ENCODE measurements around the gene RNU5D-1.

Gene RNU5D-1

GRCh38 chr1:44724955-44725698 lies 5.8 kb downstream of the RNU5D-1 start:
- Histone ChIP-seq H3K4me1 (ENCODE audit: low read length) (peaks cover 15% of the 10 kb centered on the region), H3K4me3 (ENCODE audit: low read length) (no peak overlapping the region), H3K9me2 (replicated peaks; ENCODE audit: insufficient read depth, low read length) (no peaks in the 10 kb centered on the region), H3K27ac (ENCODE audit: low read length) (no peak overlapping the region), H3K27me3 (replicated peaks; ENCODE audit: insufficient read depth, low read length) (no peaks in the 10 kb centered on the region; the same call in 1 of the 2 replicates), H4K20me1 (ENCODE audit: insufficient read depth, low read length) (no peaks in the 10 kb centered on the region), H2AFZ (ENCODE audit: low read length) (no peak overlapping the region), H3F3A (ENCODE audit: insufficient read depth, low read length) (peaks cover 36% of the 10 kb centered on the region), H3K36me3 (replicated peaks; ENCODE audit: insufficient read depth, low read length) (no peaks in the 10 kb centered on the region), H3K79me2 (ENCODE audit: low read length) (no peaks in the 10 kb centered on the region), H3K9ac (ENCODE audit: low read length) (no peak overlapping the region), H3K9me3 (replicated peaks; ENCODE audit: insufficient read depth, low read length) (no peaks in the 10 kb centered on the region), H3K4me2 (ENCODE audit: low read depth, low read length) (no peak overlapping the region)
- TF ChIP-seq CTCF (IDR thresholded peaks at IDR 0.05; ENCODE audit: low read length) = no peak
- TF ChIP-seq EZH2phosphoT487 (IDR thresholded peaks at IDR 0.05; ENCODE audit: low read length) = no peak
- TF ChIP-seq EZH2 (optimal IDR thresholded peaks at IDR 0.05; ENCODE audit: low read depth, low read length) = no peak
- DNase-seq = no peak

- Histone ChIP-seq H3F3A (ENCODE audit: insufficient read depth, low read length) (peaks cover 32% of the 10 kb centered on the region), H4K20me1 (ENCODE audit: insufficient read depth, low read length) (no peaks in the 10 kb centered on the region), H3K9me3 (replicated peaks; ENCODE audit: insufficient read depth, low read length) (no peaks in the 10 kb centered on the region), H3K27me3 (replicated peaks; ENCODE audit: insufficient read depth, low read length) (no peaks in the 10 kb centered on the region; the same call in 1 of the 2 replicates), H3K9ac (ENCODE audit: low read length) (no peak overlapping the region), H3K27ac (ENCODE audit: low read length) (no peak overlapping the region), H3K9me2 (replicated peaks; ENCODE audit: insufficient read depth, low read length) (no peaks in the 10 kb centered on the region), H3K79me2 (ENCODE audit: low read length) (no peaks in the 10 kb centered on the region), H3K36me3 (replicated peaks; ENCODE audit: insufficient read depth, low read length) (no peaks in the 10 kb centered on the region), H3K4me3 (ENCODE audit: low read length) (no peak overlapping the region), H2AFZ (ENCODE audit: low read length) (no peak overlapping the region), H3K4me2 (ENCODE audit: low read depth, low read length) (no peak overlapping the region), H3K4me1 (ENCODE audit: low read length) (peaks cover 13% of the 10 kb centered on the region)
- DNase-seq = no peak
- TF ChIP-seq EZH2phosphoT487 (IDR thresholded peaks at IDR 0.05; ENCODE audit: low read length) (no peak), CTCF (IDR thresholded peaks at IDR 0.05; ENCODE audit: low read length) (no peak), EZH2 (optimal IDR thresholded peaks at IDR 0.05; ENCODE audit: low read depth, low read length) (no peak)
Measured at GRCh38 chr1:44724296-44724954, 6.5 kb downstream of the RNU5D-1 start.

GRCh38 chr1:44723496-44724295 lies 7.3 kb downstream of the RNU5D-1 start:
- Histone ChIP-seq H3K79me2 (ENCODE audit: low read length) (no peaks in the 10 kb centered on the region), H3K9ac (ENCODE audit: low read length) (no peak overlapping the region), H3K9me3 (replicated peaks; ENCODE audit: insufficient read depth, low read length) (no peaks in the 10 kb centered on the region), H3K27me3 (replicated peaks; ENCODE audit: insufficient read depth, low read length) (no peaks in the 10 kb centered on the region; the same call in 1 of the 2 replicates), H3F3A (ENCODE audit: insufficient read depth, low read length) (peaks cover 31% of the 10 kb centered on the region), H3K4me1 (ENCODE audit: low read length) (peaks cover 13% of the 10 kb centered on the region), H3K4me2 (ENCODE audit: low read depth, low read length) (peak overlapping the region; percentile 51), H3K4me3 (ENCODE audit: low read length) (peak overlapping the region; percentile 23; the same call in 1 of the 2 replicates), H3K9me2 (replicated peaks; ENCODE audit: insufficient read depth, low read length) (no peaks in the 10 kb centered on the region), H3K36me3 (replicated peaks; ENCODE audit: insufficient read depth, low read length) (no peaks in the 10 kb centered on the region), H2AFZ (ENCODE audit: low read length) (peak overlapping the region; percentile 58), H4K20me1 (ENCODE audit: insufficient read depth, low read length) (no peaks in the 10 kb centered on the region), H3K27ac (ENCODE audit: low read length) (no peak overlapping the region)
- DNase-seq = peak; percentile 23
- TF ChIP-seq EZH2 (optimal IDR thresholded peaks at IDR 0.05; ENCODE audit: low read depth, low read length) (no peak), CTCF (IDR thresholded peaks at IDR 0.05; ENCODE audit: low read length) (no peak), EZH2phosphoT487 (IDR thresholded peaks at IDR 0.05; ENCODE audit: low read length) (no peak)

Measured in MM.1S (cell line).